Lower lobe of right lung (tissue), 2 donors: Measurements from ENCODE around the gene THAP4. TPM values are rescaled to one million over a fixed set of nuclear protein-coding genes. Genes with fewer than 3 reads are reported as not detected.
"Not testable (repeated sequence)": the region's sequence is repeated elsewhere in the genome, so short reads cannot be mapped to it uniquely, and the experiment has no call there.

ENCODE experiments used
- ATAC-seq, 2 donors: fragments of 200-7000 bp; cut with Tn5 transposase; one replicate each; pipeline ENCODE4 v1.9.1; 2020 to 2022; ENCODE audit warnings: mild to moderate bottlenecking in 2 of 2, moderate library complexity in 2 of 2
- DNase-seq: peaks from one replicate; pipeline ENCODE4 v3.0.0-alpha.2; 2020
- H3K27ac ChIP-seq: fragments of 200-600 bp; one replicate; pipeline ENCODE4 v1.8.0; 2022
- H3K27me3 ChIP-seq: fragments of 200-600 bp; one replicate; pipeline ENCODE4 v1.8.0; 2022; ENCODE audit warnings: low read depth
- H3K36me3 ChIP-seq: fragments of 200-600 bp; one replicate; pipeline ENCODE4 v1.8.0; 2022; ENCODE audit warnings: mild to moderate bottlenecking
- H3K4me1 ChIP-seq: fragments of 200-600 bp; one replicate; pipeline ENCODE4 v1.8.0; 2022
- H3K4me3 ChIP-seq: fragments of 200-600 bp; one replicate; pipeline ENCODE4 v1.8.0; 2022; ENCODE audit warnings: mild to moderate bottlenecking
- H3K9me3 ChIP-seq: fragments of 200-600 bp; one replicate; pipeline ENCODE4 v1.8.0; 2022
- CTCF ChIP-seq: fragments of 200-600 bp; IDR thresholded peaks from one replicate; pipeline ENCODE4 v1.8.0; 2022; ENCODE audit warnings: antibody characterized with exemption, mild to moderate bottlenecking
- intact Hi-C: fragments of 100-400 bp; cut with DNase I; formaldehyde crosslinking; loops from one replicate; pipeline ENCODE4 v1.11.0; 2022
- total RNA-seq: library from RNA; stranded (reverse); fragmentation: NEBNext Ultra II Directional; extraction: Animal tissue kit (Norgen Biotek cat#: 25700); gene quantifications from one replicate; pipeline ENCODE4 v1.2.1, GENCODE V29; 2021
- donor health status: DM: no; HTN: yes; CAD: no; lungs with severe emphysema.

The THAP4 gene
- total RNA-seq, 1 donor from 2014 or later = 39.8 TPM

GRCh38 chr2:241668354-241668753 lies 31.4 kb upstream of the THAP4 start:
- Histone ChIP-seq H3K9me3 (no peaks in the 10 kb centered on the region), H3K36me3 (peaks cover 74% of the 10 kb centered on the region), H3K4me1 (no peaks in the 10 kb centered on the region), H3K4me3 (no peak overlapping the region), H3K27me3 (no peaks in the 10 kb centered on the region), H3K27ac (no peak overlapping the region)
- DNase-seq (no peak), ATAC-seq (no peak)
- no peak for TF ChIP-seq CTCF
- intact Hi-C loops = no loop called here

DNA sequence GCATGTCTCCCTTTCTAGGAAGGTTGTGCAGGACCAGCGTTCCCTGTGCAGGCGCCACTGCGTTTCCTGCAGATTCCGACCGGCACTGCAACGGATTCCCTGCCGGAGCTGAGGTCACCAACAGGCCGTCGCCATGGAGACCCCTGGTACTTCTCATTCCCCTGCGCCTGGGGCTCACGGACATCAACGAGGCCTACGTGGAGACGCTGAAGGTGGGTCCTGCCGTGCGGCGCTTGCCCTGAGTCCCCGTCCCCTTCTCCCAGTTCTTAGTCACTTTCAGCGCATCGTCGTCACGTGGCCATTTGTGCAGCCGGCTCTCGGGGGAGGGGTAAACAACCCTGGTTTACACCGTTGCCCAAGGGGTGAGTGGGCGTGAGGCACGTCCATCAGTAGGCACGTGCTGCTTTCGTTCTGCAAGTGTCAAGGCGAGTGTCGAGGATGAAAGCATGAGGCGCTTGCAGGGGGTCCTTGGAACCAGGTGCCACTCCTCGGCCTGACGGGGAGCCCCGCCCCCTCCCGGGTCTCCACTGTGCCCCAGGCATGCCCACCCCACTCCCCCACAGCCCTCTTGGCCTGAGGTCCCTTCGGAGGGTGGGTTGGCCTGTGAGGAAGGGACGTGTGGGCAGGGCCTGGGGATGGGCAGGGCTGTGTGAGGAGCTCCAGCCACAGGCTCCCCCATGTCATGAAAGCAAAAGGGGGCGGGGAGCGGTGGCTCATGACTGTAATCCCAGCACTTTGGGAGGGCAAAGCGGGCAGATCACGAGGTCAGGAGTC lies 29.9 kb upstream of the THAP4 start:
- H3K36me3 ChIP-seq = peaks cover 66% of the 10 kb centered on the region

DNA sequence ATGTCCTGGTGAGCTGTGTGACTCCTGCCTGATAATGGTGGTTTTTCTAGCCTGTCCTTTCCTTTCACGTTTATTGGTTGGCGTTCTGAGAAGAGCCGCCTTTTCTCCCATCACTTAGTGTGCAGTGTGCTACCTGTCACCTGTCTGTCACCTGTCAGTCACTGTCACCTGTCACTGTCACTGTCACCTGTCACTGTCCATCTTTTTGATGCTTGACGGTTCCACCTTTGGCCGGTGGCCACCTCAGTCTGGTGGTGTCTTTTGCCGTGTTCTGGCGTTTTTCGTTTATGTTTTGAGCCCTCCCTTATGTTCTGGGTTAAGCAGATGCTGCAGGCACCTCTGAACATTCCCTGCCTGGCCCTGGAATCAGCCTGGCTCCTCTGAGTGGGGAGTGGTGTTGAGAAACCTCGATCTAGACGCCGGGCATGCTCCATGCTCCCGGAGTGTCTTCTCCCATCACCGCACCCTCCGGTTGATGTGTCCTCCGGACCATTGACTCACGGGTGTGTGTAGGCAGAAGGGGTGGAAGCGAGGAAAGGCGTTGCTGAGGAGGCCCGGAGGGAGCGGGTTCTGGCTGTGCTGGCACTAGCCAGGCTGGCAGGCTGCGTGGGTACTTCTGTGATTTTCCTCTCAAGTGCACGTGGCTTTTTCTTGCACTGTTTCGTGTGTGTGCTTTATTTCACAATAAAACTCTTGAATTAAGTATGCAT lies 28.9 kb upstream of the THAP4 start:
- Histone ChIP-seq H3K27ac (no peak overlapping the region), H3K36me3 (peaks cover 65% of the 10 kb centered on the region), H3K4me1 (no peaks in the 10 kb centered on the region), H3K27me3 (no peaks in the 10 kb centered on the region), H3K9me3 (no peaks in the 10 kb centered on the region), H3K4me3 (no peak overlapping the region)
- no peak for DNase-seq
- intact Hi-C loops = no loop called here
- no peak for TF ChIP-seq CTCF
- ATAC-seq = no peak

More for the DNA sequence above, 29.9 kb upstream of the THAP4 start:
- Histone ChIP-seq H3K4me1 (no peaks in the 10 kb centered on the region), H3K27ac (no peak overlapping the region), H3K27me3 (no peaks in the 10 kb centered on the region), H3K4me3 (no peak overlapping the region), H3K9me3 (no peaks in the 10 kb centered on the region)
- DNase-seq = no peak
- ATAC-seq = no peak
- no peak for TF ChIP-seq CTCF
- intact Hi-C loops = no loop called here

DNA sequence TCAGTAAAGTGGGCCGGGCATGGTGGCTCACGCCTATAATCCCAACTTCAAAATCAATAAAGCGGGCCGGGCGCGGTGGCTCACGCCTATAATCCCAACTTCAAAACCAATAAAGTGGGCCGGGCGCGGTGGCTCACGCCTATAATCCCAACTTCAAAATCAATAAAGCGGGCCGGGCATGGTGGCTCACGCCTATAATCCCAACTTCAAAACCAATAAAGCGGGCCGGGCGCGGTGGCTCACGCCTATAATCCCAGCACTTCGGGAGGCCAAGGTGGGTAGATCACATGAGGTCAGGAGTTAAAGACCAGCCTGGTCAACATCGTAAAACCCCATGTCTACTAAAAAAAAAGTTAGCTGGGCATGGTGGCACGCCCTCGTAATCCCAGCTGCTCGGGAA lies 25.8 kb upstream of the THAP4 start:
- intact Hi-C loops, DNase-seq, ATAC-seq, H3K27me3 ChIP-seq, H3K4me3 ChIP-seq, H3K9me3 ChIP-seq, H3K27ac ChIP-seq, H3K4me1 ChIP-seq: not testable (repeated sequence)
- H3K36me3 ChIP-seq = peaks cover 64% of the 10 kb centered on the region

GRCh38 chr2:241660593-241661213 lies 23.7 kb upstream of the THAP4 start:
- no peaks in the 10 kb centered on the region for H3K9me3 ChIP-seq
- intact Hi-C loops = no loop called here
- no peaks in the 10 kb centered on the region for H3K27me3 ChIP-seq
- no peak for TF ChIP-seq CTCF
- H3K27ac ChIP-seq = no peak overlapping the region
- ATAC-seq (no peak), DNase-seq (no peak)
- H3K36me3 ChIP-seq = peaks cover 64% of the 10 kb centered on the region
- H3K4me3 ChIP-seq = no peak overlapping the region
- no peaks in the 10 kb centered on the region for H3K4me1 ChIP-seq
